Ishikawa (cell line): Measurements from ENCODE around the gene SLCO3A1.

ENCODE experiments used
- CEBPB ChIP-seq: IDR thresholded peaks from 2 replicates; pipeline ENCODE4 v1.6.1; 2012
- CREB1 ChIP-seq: IDR thresholded peaks from 2 replicates; pipeline ENCODE4 v1.6.1; 2012; ENCODE audit warnings: low read depth
- EGR1 ChIP-seq: IDR thresholded peaks from 2 replicates; pipeline ENCODE4 v1.6.1; 2012
- EP300 ChIP-seq: IDR thresholded peaks from 2 replicates; pipeline ENCODE4 v1.6.1; 2012; ENCODE audit warnings: borderline replicate concordance
- FOXM1 ChIP-seq: IDR thresholded peaks from 2 replicates; pipeline ENCODE4 v1.6.1; 2012; ENCODE audit warnings: low read depth, borderline replicate concordance
- TAF1 ChIP-seq: IDR thresholded peaks from 2 replicates; pipeline ENCODE4 v1.6.1; 2012; ENCODE audit warnings: low read depth, mild to moderate bottlenecking
- TEAD4 ChIP-seq: IDR thresholded peaks from 2 replicates; pipeline ENCODE4 v1.6.1; 2012
- YY1 ChIP-seq: IDR thresholded peaks from 2 replicates; pipeline ENCODE4 v1.6.1; 2012; ENCODE audit warnings: low read depth
- ZBTB7A ChIP-seq: IDR thresholded peaks from 2 replicates; pipeline ENCODE4 v1.6.1; 2012; ENCODE audit warnings: low read depth
- TF ChIP-seq, protein P1 (sequence below): IDR thresholded peaks from 2 replicates; pipeline ENCODE4 v1.6.1; 2012; ENCODE audit warnings: low read depth, mild to moderate bottlenecking
- TF ChIP-seq, protein P2 (sequence below): IDR thresholded peaks from 2 replicates; pipeline ENCODE4 v1.6.1; 2012
- TF ChIP-seq, protein P3 (sequence below): IDR thresholded peaks from 2 replicates; pipeline ENCODE4 v1.6.1; 2012

DNA sequence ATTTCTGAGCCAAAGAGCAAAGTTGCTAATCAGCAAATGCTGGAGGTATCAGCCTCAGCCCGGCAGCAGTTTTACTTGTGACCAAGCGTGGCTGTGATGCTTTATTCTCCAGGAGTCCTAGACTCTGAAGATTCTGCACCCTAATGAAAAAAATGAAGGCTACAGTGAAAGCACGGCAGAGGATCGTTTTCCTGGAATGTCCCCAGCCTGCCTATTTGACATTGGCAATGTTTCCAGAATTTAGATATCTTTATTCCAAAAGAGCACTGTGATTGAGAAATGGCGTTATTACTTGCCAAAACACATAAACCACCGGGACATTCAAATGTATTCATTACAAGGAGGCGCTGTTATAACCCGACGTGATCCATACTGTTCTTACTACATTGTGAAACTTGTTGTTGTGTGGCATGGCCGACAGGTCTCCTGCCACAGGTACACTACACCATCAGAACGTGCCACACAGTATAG, 263.8 kb downstream of the SLCO3A1 start:
- TF ChIP-seq CEBPB (no peak), EP300 (no peak), CREB1 (no peak), TAF1 (no peak), ZBTB7A (no peak), TEAD4 (no peak), YY1 (no peak), FOXM1 (no peak), EGR1 (no peak)
- TF ChIP-seq, protein P1, sequence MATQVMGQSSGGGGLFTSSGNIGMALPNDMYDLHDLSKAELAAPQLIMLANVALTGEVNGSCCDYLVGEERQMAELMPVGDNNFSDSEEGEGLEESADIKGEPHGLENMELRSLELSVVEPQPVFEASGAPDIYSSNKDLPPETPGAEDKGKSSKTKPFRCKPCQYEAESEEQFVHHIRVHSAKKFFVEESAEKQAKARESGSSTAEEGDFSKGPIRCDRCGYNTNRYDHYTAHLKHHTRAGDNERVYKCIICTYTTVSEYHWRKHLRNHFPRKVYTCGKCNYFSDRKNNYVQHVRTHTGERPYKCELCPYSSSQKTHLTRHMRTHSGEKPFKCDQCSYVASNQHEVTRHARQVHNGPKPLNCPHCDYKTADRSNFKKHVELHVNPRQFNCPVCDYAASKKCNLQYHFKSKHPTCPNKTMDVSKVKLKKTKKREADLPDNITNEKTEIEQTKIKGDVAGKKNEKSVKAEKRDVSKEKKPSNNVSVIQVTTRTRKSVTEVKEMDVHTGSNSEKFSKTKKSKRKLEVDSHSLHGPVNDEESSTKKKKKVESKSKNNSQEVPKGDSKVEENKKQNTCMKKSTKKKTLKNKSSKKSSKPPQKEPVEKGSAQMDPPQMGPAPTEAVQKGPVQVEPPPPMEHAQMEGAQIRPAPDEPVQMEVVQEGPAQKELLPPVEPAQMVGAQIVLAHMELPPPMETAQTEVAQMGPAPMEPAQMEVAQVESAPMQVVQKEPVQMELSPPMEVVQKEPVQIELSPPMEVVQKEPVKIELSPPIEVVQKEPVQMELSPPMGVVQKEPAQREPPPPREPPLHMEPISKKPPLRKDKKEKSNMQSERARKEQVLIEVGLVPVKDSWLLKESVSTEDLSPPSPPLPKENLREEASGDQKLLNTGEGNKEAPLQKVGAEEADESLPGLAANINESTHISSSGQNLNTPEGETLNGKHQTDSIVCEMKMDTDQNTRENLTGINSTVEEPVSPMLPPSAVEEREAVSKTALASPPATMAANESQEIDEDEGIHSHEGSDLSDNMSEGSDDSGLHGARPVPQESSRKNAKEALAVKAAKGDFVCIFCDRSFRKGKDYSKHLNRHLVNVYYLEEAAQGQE, result no peak
- TF ChIP-seq, protein P2, sequence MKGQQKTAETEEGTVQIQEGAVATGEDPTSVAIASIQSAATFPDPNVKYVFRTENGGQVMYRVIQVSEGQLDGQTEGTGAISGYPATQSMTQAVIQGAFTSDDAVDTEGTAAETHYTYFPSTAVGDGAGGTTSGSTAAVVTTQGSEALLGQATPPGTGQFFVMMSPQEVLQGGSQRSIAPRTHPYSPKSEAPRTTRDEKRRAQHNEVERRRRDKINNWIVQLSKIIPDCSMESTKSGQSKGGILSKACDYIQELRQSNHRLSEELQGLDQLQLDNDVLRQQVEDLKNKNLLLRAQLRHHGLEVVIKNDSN, result no peak
- TF ChIP-seq, protein P3, sequence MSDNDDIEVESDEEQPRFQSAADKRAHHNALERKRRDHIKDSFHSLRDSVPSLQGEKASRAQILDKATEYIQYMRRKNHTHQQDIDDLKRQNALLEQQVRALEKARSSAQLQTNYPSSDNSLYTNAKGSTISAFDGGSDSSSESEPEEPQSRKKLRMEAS, result no peak
